Spleen (tissue), 7 donors: ENCODE results near the gene HDAC9.

Experiments
- CTCF ChIP-seq, 11 experiments: fragments of 200-600 bp in 7 of 11; fragments of 450-650 bp in 4 of 11; sonication (generic) in 4 of 11; IDR thresholded peaks in 8 of 11; conservative IDR thresholded peaks in 3 of 11; 1 replicate in 7 of 11; 2 replicates in 4 of 11; pipeline versions ENCODE4 v1.4.0 to v1.8.0; 2016 to 2021; ENCODE audit warnings: antibody characterized with exemption in 11 of 11, inconsistent platforms in 4 of 11, mild to moderate bottlenecking in 1 of 11
- POLR2A ChIP-seq, 3 donors: fragments of 450-650 bp; IDR thresholded peaks; one replicate each; pipeline ENCODE4 v1.5.1; 2017; ENCODE audit warnings: antibody characterized with exemption in 3 of 3, mild to moderate bottlenecking in 1 of 3
- POLR2AphosphoS5 ChIP-seq, 3 donors: sonication (generic); formaldehyde crosslinking; IDR thresholded peaks; one replicate each; pipeline ENCODE4 v1.5.1; 2017; ENCODE audit warnings: antibody characterized with exemption in 3 of 3
- donor health status: DM: no; HTN: no; CAD: no; lungs with moderate emphysema.
- donor health status: DM: no; HTN: no; CAD: no.
- donor health status: DM: no; HTN: no; CAD: no.

- no peak for TF ChIP-seq CTCF (IDR thresholded peaks at IDR 0.05 in 8 of 11, conservative IDR thresholded peaks at IDR 0.05 in 3 of 11)
- no peak for TF ChIP-seq POLR2A (IDR thresholded peaks at IDR 0.05)
- TF ChIP-seq POLR2AphosphoS5 (IDR thresholded peaks at IDR 0.05), result no peak
Observed at GRCh38 chr7:18996583-18996982, 501.0 kb downstream of the HDAC9 start.
